Activated T-helper 9 cell treated with anti-CD3 and anti-CD28 coated beads, Interleukin-2, amount 50 U/mL, for 16 hours (primary cell): ENCODE results near the gene JADE2.
"Not testable (repeated sequence)": the region's sequence is repeated elsewhere in the genome, so short reads cannot be mapped to it uniquely, and the experiment has no call there.

Source experiments
- DNase-seq: peaks from one replicate; pipeline ENCODE4 v3.0.0-alpha.2; 2020; ENCODE audit warnings: low read depth

JADE2 gene

GRCh38 chr5:134508521-134509195 lies 16.8 kb upstream of the JADE2 start:
- DNase-seq = no peak

- no peak for DNase-seq
Measured at GRCh38 chr5:134509308-134510040, 16.0 kb upstream of the JADE2 start.

GRCh38 chr5:134510970-134511795 lies 14.3 kb upstream of the JADE2 start:
- peak; percentile 38 for DNase-seq

- DNase-seq = no peak
Measured at GRCh38 chr5:134511796-134512660, 13.4 kb upstream of the JADE2 start.

GRCh38 chr5:134512661-134512999 lies 12.8 kb upstream of the JADE2 start:
- DNase-seq = no peak

GRCh38 chr5:134515801-134516200 lies 9.7 kb upstream of the JADE2 start:
- no peak for DNase-seq

- DNase-seq = not testable (repeated sequence)
Measured at GRCh38 chr5:134516984-134517383, 8.5 kb upstream of the JADE2 start.

GRCh38 chr5:134517553-134517952 lies 7.9 kb upstream of the JADE2 start:
- no peak for DNase-seq

- DNase-seq = no peak
Measured at GRCh38 chr5:134519989-134520388, 5.5 kb upstream of the JADE2 start.

- DNase-seq = no peak
Measured at GRCh38 chr5:134521841-134522240, 3.6 kb upstream of the JADE2 start.

GRCh38 chr5:134523543-134524271 lies 1.8 kb upstream of the JADE2 start:
- DNase-seq = no peak

- peak; percentile 51 for DNase-seq
Measured at GRCh38 chr5:134524272-134524825, 1.1 kb upstream of the JADE2 start.

- DNase-seq = peak; percentile 47
Measured at GRCh38 chr5:134525683-134526482, 413 bp downstream of the JADE2 start.

- DNase-seq = peak; percentile 57
Measured at GRCh38 chr5:134526483-134527155, 1.1 kb downstream of the JADE2 start.

GRCh38 chr5:134527156-134527960 lies 1.9 kb downstream of the JADE2 start:
- peak; percentile 64 for DNase-seq

GRCh38 chr5:134527961-134528424 lies 2.5 kb downstream of the JADE2 start:
- DNase-seq = no peak

GRCh38 chr5:134528556-134528955 lies 3.1 kb downstream of the JADE2 start:
- no peak for DNase-seq

GRCh38 chr5:134529460-134529859 lies 4.0 kb downstream of the JADE2 start:
- DNase-seq = no peak
